ENCODE results near the gene TARS1.

Gene TARS1

GRCh38 chr5:33441241-33442177 is 744 bp downstream of the TARS1 start:
- DNase-seq, result peak; percentile 14

GRCh38 chr5:33444542-33444941 is 3.8 kb downstream of the TARS1 start:
- no peak for DNase-seq

- DNase-seq, result no peak
Measured at GRCh38 chr5:33445798-33446197, 5.0 kb downstream of the TARS1 start.

- no peak for DNase-seq
Measured at GRCh38 chr5:33448118-33448517, 7.4 kb downstream of the TARS1 start.

GRCh38 chr5:33457126-33457525 is 16.4 kb downstream of the TARS1 start:
- DNase-seq, result no peak

- DNase-seq, result no peak
Measured at GRCh38 chr5:33457817-33458216, 17.1 kb downstream of the TARS1 start.

DNA sequence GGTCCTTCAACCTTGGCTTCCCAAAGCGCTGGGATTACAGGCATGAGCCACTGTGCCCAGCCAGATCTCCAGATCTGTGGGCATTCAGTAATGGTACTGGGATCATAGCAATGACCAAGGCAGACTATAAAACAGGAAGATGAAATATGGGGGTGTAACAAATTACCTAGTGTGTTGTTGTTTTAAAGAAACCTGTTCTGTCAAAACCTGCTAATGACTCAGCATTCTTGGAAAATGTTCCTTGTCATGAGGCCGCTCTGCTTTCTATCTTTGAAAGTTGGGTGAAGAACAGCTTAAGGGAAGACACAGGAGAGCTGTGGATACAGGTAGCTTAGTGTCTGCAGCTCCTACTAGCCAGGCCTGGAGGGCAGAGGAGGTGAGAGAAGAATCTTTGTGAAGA is 19.4 kb downstream of the TARS1 start:
- DNase-seq, result no peak

GRCh38 chr5:33462456-33462855 is 21.7 kb downstream of the TARS1 start:
- no peak for DNase-seq

GRCh38 chr5:33465120-33465519 is 24.4 kb downstream of the TARS1 start:
- no peak for DNase-seq

DNA sequence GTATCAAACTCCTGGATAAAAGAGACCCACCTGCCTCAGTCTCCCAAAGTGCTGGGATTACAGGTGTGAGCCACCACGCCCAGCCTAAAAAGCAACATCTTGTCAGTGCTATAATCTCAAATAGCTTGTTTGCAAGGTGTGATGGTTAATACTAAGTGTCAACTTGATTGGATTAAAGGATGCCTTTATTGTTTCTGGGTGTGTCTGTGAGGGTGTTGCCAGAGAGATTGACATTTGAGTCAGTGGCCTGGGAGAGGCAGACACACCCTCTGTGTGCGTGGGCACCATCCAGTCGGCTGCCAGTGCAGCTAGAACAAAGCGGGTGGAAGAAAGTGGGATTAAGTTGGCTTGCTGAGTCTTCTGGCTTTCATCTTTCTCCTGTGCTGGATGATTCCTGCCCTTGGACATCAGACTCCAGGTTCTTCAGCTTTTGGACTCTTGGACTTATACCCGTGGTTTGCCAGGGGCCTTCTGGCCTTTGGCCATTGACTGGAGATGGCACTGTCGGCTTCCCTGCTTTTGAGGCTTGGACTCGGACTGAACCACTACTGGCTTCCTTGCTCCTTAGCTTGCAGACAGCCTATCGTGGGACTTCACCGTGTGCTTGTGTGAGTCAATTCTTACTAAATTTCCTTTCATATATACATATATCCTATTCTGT is 28.1 kb downstream of the TARS1 start:
- no peak for DNase-seq

DNA sequence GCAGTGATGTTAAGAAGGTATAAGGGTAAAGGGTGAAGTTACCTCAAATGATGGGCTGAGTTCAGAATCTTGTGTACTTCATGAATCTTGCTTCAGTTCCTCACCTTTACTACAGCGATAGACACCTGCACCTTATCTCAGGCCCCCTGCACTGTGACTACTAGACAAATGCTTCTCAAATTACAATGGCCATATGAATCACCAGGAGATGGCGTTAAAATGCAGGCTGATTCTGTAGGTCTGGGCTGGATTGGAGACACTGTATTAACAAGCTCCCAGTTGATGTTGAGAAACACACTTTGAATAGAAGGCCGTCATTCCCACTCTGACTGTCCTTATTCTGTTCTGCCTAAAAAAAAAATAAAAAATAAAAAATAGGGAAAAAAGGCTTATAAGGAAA is 29.8 kb downstream of the TARS1 start:
- no peak for DNase-seq

- DNase-seq, result no peak
Measured at GRCh38 chr5:33472805-33473409, 32.1 kb downstream of the TARS1 start.

GRCh38 chr5:33474004-33474403 is 33.2 kb downstream of the TARS1 start:
- DNase-seq, result no peak

- DNase-seq, result no peak
Measured at GRCh38 chr5:33474931-33475499, 34.2 kb downstream of the TARS1 start.

GRCh38 chr5:33475706-33476105 is 34.9 kb downstream of the TARS1 start:
- DNase-seq, result no peak

DNA sequence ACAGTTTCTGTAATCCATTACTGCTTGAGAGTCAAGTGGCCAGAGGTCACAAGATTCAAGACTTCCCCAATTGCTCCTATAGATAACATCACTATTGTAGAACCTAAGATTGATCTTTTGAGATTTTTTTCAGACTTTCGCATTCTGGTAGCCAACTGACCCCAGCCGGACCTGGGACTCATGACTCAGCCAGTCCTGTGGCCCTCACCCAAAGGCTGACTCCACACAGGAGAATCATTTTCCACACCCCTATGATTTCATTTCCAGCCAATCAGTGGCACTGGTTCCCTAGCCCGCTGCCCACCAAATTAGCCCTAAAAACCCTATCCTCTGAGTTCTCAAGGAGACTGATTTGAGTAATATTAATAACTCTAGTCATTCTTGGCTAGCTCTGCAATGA is 36.2 kb downstream of the TARS1 start:
- DNase-seq, result no peak

GRCh38 chr5:33477816-33478215 is 37.1 kb downstream of the TARS1 start:
- DNase-seq, result no peak

- DNase-seq, result no peak
Measured at GRCh38 chr5:33479311-33479710, 38.5 kb downstream of the TARS1 start.

DNA sequence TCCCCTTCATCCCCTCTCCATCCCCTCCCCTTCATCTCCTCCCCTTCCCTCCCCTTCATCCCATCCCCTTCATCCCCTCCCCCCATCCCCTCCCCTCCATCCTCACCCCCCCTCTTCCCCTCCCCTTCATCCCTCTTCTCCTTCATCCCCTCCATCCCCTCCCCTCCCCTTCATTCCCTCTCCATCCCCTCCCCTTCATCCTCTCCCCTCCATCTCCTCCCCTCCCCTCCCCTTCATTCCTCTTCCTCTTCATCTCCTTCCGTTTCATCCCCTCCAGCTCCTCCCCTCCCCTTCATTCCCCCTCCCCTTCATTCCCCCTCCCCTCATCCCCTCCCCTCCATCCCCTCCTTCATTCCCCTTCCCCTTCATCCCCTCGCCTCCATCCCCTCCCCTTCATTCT is 40.1 kb downstream of the TARS1 start:
- no peak for DNase-seq

- no peak for DNase-seq
Measured at GRCh38 chr5:33482335-33482734, 41.6 kb downstream of the TARS1 start.

DNA sequence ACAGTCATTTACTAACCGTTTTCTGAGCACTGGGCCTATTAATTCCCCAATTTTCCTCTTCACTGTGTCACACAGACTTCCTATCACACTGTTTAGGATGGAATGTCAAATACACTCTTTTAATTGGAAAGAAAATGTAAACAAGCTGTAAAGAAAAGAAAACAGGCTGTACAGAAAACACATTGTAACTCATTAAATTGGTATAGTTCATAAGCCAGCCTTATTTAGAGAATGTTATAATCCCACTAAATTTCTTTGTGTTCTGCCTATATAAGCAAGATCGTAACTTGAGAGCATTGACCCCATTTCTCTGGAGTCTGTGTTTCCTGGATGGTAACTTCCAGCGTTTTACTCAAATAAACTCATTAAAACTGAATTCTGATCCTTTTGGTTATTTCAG is 46.5 kb downstream of the TARS1 start:
- DNase-seq, result no peak

GRCh38 chr5:33488558-33489355 is 48.0 kb downstream of the TARS1 start:
- DNase-seq, result no peak
